Measurements from ENCODE around the gene ACTN4. TPM values are rescaled to one million over a fixed set of nuclear protein-coding genes. Genes with fewer than 3 reads are reported as not detected.

ACTN4 gene
- total and polyA plus RNA-seq, 2 of the 4 experiments (the other 2 are of a cell fraction): 541 to 659 TPM

DNA sequence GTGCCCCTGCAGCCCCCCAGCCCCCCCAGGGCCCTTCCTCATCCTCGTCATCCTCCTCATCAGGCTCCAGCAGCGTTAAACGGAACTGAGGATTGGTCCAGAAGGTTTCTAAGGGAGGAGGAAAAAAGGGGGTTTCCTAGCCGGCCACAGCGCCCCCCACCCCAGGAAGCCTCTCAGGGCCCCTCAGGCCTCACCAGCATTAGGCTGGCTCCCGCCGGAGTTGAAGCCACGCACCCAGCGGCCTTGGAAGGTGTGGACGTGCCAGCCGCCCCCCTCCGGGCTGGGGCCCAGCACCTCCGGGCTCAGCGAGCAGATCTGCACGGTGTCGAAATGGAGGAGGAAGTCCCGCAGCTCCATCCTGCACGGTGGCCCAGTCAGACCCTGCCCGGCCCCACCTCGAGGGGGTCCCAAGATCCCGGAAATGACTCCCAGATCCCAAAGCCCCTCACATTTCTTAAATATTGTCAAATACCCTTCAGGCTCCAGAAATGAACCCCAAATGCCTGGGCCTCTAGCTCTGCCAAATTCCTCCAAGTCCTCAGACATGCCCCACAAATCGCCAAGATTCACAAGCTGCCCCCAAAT is 89.9 kb downstream of the ACTN4 start:
- Histone ChIP-seq H2BK5ac (ENCODE audit: low read depth, low read length, poor library complexity, severe bottlenecking) (no peak overlapping the region), H3K4ac (ENCODE audit: low read depth, low read length) (no peak overlapping the region), H3K23ac (ENCODE audit: low read depth, low read length) (no peak overlapping the region), H2BK120ac (ENCODE audit: low read depth, low read length) (no peak overlapping the region), H2AFZ (replicated peaks; ENCODE audit: low read length, poor library complexity) (no peak overlapping the region), H3K4me1 (ENCODE audit: control insufficient read depth, insufficient read depth, low read length) (peaks cover 13% of the 10 kb centered on the region), H2BK20ac (ENCODE audit: low read depth, low read length) (no peak overlapping the region), H3K4me3 (ENCODE audit: insufficient read depth, low read depth, low read length) (no peak overlapping the region), H2BK15ac (ENCODE audit: low read depth, low read length) (no peak overlapping the region; the same call in 2 of the 3 replicates), H3K27me3 (ENCODE audit: control insufficient read depth, insufficient read depth, low read length) (no peaks in the 10 kb centered on the region), H3K18ac (ENCODE audit: low read depth, low read length) (no peak overlapping the region), H3K9me3 (ENCODE audit: control insufficient read depth, insufficient read depth, low read length) (no peaks in the 10 kb centered on the region), H3K36me3 (ENCODE audit: control insufficient read depth, insufficient read depth, low read length) (no peaks in the 10 kb centered on the region), H4K20me1 (ENCODE audit: insufficient read depth, low read length) (peaks cover 20% of the 10 kb centered on the region), H3K79me1 (ENCODE audit: low read depth in 1 of 2, low read length in 2 of 2) (no peaks in the 10 kb centered on the region; a peak in 1 of 4 replicates), H3K56ac (ENCODE audit: extremely low read depth, insufficient read depth, low read length) (no peak overlapping the region), H4K91ac (ENCODE audit: insufficient read depth, low read depth, low read length) (no peak overlapping the region), H3K4me2 (ENCODE audit: low read depth, low read length) (no peak overlapping the region), H4K8ac (ENCODE audit: low read depth in 2 of 2, low read length in 2 of 2) (no peak overlapping the region), H3K9me1 (ENCODE audit: insufficient read depth, low read length) (0 out of 2 replicates have a peak, but pooled peaks cover 3% of the 10 kb centered on the region), H3K27ac (ENCODE audit: insufficient read depth, low read length) (no peak overlapping the region), H3K9ac (ENCODE audit: low read depth, low read length) (no peak overlapping the region), H3K14ac (replicated peaks; ENCODE audit: low read depth, low read length) (no peak overlapping the region), H4K5ac (ENCODE audit: low read depth, low read length) (no peak overlapping the region), H2AK5ac (ENCODE audit: low read depth, low read length) (no peak overlapping the region), H2AK9ac (replicated peaks; ENCODE audit: low read depth, low read length, poor library complexity) (no peak overlapping the region)
- CTCF ChIA-PET: no interaction called here
- TF ChIP-seq RFX5 (IDR thresholded peaks at IDR 0.05; ENCODE audit: low read depth, low read length) (no peak), CHD1 (IDR thresholded peaks at IDR 0.05; ENCODE audit: low read depth, low read length) (no peak), SMC3 (IDR thresholded peaks at IDR 0.05; ENCODE audit: low read depth, low read length) (no peak), NFE2L2 (IDR thresholded peaks at IDR 0.05; ENCODE audit: low read depth, low read length) (no peak), CEBPB (IDR thresholded peaks at IDR 0.05; ENCODE audit: low read depth, low read length) (no peak), FOS (IDR thresholded peaks at IDR 0.05; ENCODE audit: low read depth, low read length) (no peak), BHLHE40 (IDR thresholded peaks at IDR 0.05; ENCODE audit: low read depth, low read length) (no peak), MXI1 (IDR thresholded peaks at IDR 0.05; ENCODE audit: borderline replicate concordance, low read depth, low read length) (no peak), POLR2A (IDR thresholded peaks at IDR 0.05; ENCODE audit: low read depth, low read length) (no peak), MAZ (IDR thresholded peaks at IDR 0.05; ENCODE audit: borderline replicate concordance, low read depth, low read length) (no peak), RAD21 (IDR thresholded peaks at IDR 0.05; ENCODE audit: low read length) (no peak), MAFK (IDR thresholded peaks at IDR 0.05; ENCODE audit: low read depth, low read length) (no peak), RCOR1 (IDR thresholded peaks at IDR 0.05; ENCODE audit: insufficient replicate concordance, low read length) (no peak)
- TF ChIP-seq, protein P1, sequence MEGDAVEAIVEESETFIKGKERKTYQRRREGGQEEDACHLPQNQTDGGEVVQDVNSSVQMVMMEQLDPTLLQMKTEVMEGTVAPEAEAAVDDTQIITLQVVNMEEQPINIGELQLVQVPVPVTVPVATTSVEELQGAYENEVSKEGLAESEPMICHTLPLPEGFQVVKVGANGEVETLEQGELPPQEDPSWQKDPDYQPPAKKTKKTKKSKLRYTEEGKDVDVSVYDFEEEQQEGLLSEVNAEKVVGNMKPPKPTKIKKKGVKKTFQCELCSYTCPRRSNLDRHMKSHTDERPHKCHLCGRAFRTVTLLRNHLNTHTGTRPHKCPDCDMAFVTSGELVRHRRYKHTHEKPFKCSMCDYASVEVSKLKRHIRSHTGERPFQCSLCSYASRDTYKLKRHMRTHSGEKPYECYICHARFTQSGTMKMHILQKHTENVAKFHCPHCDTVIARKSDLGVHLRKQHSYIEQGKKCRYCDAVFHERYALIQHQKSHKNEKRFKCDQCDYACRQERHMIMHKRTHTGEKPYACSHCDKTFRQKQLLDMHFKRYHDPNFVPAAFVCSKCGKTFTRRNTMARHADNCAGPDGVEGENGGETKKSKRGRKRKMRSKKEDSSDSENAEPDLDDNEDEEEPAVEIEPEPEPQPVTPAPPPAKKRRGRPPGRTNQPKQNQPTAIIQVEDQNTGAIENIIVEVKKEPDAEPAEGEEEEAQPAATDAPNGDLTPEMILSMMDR (conservative IDR thresholded peaks at IDR 0.05; ENCODE audit: low read depth, low read length): no peak
- TF ChIP-seq, protein P2, sequence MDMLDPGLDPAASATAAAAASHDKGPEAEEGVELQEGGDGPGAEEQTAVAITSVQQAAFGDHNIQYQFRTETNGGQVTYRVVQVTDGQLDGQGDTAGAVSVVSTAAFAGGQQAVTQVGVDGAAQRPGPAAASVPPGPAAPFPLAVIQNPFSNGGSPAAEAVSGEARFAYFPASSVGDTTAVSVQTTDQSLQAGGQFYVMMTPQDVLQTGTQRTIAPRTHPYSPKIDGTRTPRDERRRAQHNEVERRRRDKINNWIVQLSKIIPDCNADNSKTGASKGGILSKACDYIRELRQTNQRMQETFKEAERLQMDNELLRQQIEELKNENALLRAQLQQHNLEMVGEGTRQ (IDR thresholded peaks at IDR 0.05; ENCODE audit: low read depth, low read length): no peak
- TF ChIP-seq, protein P3, sequence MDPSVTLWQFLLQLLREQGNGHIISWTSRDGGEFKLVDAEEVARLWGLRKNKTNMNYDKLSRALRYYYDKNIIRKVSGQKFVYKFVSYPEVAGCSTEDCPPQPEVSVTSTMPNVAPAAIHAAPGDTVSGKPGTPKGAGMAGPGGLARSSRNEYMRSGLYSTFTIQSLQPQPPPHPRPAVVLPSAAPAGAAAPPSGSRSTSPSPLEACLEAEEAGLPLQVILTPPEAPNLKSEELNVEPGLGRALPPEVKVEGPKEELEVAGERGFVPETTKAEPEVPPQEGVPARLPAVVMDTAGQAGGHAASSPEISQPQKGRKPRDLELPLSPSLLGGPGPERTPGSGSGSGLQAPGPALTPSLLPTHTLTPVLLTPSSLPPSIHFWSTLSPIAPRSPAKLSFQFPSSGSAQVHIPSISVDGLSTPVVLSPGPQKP (IDR thresholded peaks at IDR 0.05; ENCODE audit: borderline replicate concordance, low read depth, low read length): no peak
- POLR2A ChIA-PET (ENCODE audit: unreplicated experiment): interaction anchor here (0.6 kb wide), 1 partner anchor 112 kb away, joined by 3 read pairs; no protein-coding TSS in a partner anchor
- DNase-seq (no peak), ATAC-seq (ENCODE audit: low read depth) (no peak)
- intact Hi-C loops (cut with micrococcal nuclease): no loop called here
- dilution Hi-C loops (cut with HindIII; ENCODE audit: low sequenced_read_pairs, unreplicated experiment): no loop called here
- no TSS peak for BruUV-seq (replicated peaks)
- 48% methylated on average over 10 of the region's 22 CpGs; no CpG with 5 or more reads in 1 of the 2 experiments for WGBS, 2 experiments (ENCODE audit: extremely low coverage in 2 of 2, insufficient read length in 1 of 2)
- in situ Hi-C loops (cut with MboI; ENCODE audit: low sequenced_read_pairs): loop anchor here (25.0 kb wide), 1 partner anchor 175 kb away; the partner anchor contains the start of gene CCER2

All from IMR-90 (cell line).